HG03064 (cell line): ENCODE measurements around the gene MYB.

Experiments
- ATAC-seq: cut with Tn5 transposase; IDR thresholded peaks from one replicate; pipeline ENCODE4 v1.9.1; 2021; ENCODE audit warnings: low read depth; ENCODE audit not compliant: unreplicated experiment

The MYB gene

DNA sequence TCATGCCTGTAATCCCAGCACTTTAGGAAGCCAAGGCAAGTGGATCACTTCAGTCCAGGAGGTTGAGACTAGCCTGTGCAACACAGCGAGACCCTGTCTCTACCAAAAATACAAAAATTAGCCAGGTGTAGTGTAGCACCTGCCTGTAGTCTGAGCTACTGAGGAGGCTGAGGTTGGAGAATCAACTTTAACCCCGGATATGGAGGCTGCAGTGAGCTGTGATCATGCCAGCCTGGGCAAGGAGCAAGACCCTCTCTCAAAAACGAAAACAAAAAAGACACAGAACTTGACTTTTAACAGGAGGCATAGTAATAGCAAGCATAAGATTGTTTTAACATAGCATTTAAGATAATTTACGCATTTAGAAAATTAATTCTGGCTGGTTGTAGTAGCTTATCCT, 32.5 kb downstream of the MYB start:
- no peak for ATAC-seq

DNA sequence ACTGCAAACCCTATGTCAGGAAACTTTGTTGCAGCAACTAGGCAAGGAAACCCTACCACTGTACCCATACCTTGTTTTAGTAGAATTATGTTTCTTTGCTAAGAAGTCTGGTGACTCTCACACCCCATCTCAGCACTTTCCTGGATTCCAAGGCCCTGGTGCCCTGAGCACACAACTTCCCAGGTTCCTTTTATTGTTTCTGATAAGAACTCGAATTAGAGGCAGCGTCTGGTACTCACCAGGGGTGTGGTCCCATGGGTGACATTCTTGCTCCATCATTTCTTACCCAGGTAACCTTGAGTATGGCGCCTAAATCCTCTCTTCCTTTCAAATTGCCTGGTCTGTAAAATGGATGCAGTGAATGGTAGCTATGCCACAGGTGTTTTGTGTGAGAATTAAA, 34.1 kb downstream of the MYB start:
- ATAC-seq, result no peak

DNA sequence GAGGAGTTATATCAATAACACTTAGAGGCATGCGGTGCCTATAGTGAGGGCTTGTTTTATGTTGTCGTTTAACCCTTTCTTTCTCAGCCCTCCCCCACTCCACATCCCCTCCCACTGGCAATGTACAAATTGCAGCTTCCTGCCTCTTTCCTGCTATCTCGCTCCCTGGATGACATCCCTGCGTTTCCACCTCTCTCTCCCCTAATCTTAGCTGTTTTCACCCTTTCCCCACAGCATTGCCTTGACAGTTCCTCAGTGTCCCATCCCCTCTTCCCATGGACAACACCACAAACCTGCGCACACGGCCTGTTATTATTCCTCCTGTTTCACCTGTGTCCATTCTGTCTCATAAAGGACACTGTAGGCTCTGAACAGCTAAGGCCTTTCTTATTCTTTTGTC, 34.5 kb downstream of the MYB start:
- ATAC-seq, result no peak

- ATAC-seq, result no peak
These were observed 36.6 kb downstream of the MYB start for GRCh38 chr6:135217663-135218062.

- ATAC-seq, result no peak
These were observed 38.2 kb downstream of the MYB start for GRCh38 chr6:135219346-135219745.

DNA sequence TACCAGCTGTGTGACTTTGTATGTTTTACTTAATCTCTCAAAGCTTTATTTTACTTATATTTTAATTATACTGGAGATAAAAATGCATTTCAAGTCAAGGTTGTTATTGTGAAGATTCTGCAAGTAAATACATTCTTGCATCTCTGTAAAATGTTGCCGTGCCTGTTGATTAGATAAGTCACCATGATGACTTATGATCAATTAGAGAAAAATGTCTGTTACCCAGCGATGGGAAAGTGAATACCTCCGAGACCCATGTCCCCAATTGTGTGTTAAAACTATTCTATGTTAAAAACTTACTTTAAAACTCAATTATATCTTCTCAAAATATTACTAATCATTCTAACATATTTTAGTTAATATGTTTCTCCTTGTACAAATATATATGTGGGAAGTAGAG, 39.9 kb downstream of the MYB start:
- no peak for ATAC-seq

GRCh38 chr6:135221505-135221904, 40.4 kb downstream of the MYB start:
- no peak for ATAC-seq

DNA sequence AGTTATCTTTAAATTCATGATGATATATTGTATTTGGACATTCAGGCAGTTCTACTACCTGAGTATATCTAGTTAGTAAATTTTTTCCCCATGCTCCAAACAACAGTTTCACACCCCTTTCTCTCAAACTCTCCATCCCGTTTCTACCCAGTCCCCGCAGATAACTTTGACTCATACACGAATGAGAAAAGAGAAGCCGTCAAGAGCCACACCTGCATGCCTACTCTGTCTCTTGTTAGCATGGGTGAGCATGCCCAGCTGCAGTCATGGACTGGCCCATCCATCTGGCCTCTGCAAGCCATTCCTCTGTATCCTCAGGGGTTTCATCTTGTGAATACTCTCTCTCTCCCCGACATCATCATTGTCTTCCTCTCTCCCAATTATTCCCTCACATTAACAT, 41.5 kb downstream of the MYB start:
- no peak for ATAC-seq

DNA sequence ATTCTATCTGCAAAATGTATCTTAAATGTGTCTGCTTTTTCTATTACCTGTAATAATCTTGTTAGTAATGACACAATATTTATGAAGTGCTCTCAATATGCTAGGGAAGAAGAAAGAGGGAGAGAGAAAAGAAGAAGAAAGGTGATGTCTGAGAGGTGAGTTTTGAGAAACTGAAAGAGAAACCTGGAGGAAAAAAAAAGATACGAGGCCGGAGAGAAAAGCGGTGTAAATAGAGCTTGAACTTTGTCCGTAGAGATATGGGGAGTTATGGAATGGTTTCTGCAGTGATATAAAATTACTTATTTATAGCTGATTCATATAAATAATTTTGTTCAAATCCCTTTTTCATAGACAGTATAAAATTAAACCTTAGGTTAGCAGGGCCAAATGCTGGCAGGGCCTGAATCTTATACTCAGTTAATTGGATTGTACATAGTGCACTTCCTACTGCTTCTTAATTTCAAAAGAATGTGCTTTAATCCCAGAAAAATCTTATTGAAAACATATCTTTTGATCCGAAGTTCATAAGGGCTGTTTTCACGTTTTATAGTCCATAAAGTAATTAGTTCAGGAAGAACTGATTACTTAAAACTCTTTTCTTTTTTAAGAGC, 43.0 kb downstream of the MYB start:
- no peak for ATAC-seq

DNA sequence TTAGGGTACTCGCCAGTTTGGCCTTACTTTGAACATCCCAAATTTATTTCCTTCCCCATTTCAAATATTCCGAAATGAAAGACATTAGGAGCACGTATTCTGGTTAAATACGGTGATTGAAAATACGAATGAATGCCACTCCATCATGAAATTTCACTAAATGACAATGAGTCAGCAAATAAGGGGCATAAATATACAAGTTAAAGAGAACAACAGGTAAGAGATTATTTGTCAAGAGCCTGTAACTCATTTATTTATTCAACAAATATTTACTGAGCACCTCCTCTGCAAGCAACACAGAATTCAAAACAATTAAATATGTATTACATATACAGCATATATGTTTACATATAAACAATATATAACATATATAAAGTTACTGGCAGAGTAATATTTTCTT, 44.8 kb downstream of the MYB start:
- ATAC-seq, result no peak

- ATAC-seq, result peak; percentile 72
These were observed 45.4 kb downstream of the MYB start for GRCh38 chr6:135226537-135226936.

GRCh38 chr6:135227349-135227748, 46.2 kb downstream of the MYB start:
- ATAC-seq, result no peak

GRCh38 chr6:135227758-135228157, 46.6 kb downstream of the MYB start:
- ATAC-seq, result no peak

DNA sequence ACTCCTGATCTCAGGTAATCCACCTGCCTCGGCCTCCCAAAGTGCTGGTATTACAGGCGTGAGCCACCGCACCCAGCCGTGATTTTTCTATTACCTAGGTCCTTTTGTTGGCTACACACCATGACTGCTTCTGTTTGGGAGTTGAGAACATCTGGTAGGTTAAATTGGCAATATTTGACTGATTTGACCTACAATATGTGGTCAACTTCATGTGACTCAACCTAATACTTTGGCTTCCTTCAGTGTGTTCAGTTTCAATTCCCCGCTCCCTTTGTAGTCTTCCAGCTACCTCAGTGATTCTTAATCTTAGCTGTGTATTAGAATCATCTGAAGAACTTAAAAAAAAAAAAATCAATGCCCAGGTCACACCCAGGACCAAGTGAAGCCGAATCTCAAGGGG, 47.4 kb downstream of the MYB start:
- no peak for ATAC-seq

- no peak for ATAC-seq
These were observed 48.9 kb downstream of the MYB start for GRCh38 chr6:135229996-135230395.

DNA sequence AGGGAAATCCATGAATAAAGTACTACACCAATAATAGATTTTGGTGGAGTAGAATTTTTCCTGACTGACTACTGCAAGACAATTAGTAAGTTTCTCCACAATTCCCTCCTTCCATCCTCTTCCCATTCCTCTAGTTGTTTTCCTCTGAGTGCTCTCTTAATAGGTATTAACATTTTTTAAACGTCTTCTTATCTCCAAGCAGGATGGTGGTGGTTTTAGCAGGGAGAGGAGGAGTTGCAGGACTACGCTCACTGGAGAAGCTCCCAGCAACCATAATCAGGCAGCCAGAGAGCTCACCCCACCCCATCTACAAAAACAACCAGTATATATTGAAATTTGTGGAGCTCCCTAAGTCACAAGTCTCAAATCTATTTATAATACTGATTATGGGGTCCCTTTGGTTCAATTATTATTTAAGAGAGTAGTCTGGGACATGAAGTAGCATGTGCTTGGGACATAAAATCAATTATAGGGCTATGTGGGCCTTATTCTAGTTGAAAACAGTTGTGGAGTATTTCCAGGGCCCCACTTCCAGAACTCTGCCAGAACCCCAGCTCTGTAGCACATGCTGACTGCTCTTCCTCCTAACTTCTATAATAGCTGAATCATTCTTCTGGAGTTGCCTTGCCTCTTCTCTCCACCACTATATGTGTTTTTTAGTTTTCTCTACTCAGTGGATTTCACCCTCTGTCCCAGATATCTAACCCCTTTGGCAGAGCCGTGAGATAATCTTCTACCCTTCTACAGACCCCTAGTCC, 49.8 kb downstream of the MYB start:
- ATAC-seq, result no peak

- peak; percentile 36 for ATAC-seq
These were observed 50.3 kb downstream of the MYB start for GRCh38 chr6:135231469-135231844.

DNA sequence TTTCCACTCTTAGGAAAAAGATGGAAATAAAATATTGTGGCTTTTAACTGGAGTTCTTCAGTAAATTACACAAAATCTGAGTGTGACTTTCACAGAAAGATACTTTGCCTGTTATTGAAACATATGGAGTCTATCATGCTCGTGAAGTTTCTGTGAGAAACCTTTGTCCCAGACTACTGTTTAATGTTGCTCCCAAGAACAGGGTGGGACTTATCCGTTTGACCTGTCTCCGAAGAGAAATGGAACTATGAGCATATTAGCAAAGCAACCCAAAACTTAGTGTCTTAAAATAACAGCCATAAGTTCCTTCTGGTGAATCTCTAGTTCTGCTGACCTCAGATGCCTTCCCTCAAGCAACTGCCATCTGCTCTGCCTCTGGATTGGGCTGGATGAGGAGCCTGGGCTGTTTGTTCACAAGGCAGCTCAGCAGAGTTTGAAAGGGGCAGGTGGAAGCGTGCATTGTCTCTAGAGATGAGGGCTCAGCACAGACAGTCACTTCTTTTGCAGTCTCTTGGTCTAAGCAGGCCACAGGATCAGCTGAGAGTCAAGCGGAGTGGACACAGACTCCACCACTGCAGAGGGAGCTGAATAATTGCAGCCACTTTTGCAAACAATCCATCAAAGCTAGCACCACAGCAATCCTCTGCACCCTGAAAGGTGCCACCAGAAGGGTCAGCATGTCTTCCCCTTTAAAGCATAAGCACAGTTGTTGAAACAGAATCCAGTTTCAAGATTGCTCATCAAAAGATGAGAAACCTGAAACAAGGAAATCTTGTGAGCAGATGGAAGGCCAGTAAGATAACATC, 52.8 kb downstream of the MYB start:
- ATAC-seq, result no peak

DNA sequence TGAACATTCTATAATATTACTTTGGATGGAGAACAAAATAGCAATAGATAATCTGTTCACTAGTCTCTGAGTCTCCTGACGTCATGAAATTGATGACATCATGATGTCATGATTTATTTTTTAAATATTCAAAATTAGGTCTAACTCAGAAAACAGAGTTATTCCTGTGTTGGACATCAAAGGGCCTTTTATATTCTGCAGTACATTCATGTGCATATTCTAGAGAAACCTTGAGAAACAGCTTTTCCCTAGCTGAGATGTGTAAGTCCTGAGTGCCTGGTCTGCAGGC, 53.3 kb downstream of the MYB start:
- ATAC-seq, result no peak

DNA sequence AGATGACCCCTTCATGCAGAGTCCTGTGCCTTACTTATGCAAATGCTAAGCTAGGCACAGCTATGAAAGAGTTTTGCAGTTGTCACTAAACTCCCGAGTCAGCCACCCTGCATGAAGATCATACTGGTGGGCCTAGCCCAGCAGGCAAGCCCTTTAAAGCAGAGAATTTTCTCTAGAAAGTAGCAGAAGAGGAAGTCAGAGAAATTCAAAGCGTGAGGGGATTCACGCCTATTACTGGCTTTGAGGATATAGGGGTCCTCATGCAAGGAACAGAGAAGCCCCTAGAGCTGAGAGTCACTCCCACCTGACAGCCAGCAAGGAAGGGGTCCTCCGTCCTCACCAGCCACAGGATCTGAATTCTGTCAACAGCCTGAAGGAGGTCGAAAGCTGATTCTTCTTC, 54.6 kb downstream of the MYB start:
- no peak for ATAC-seq

GRCh38 chr6:135236319-135236718, 55.2 kb downstream of the MYB start:
- ATAC-seq, result no peak

- ATAC-seq, result no peak
These were observed 55.6 kb downstream of the MYB start for GRCh38 chr6:135236732-135237131.
